Stimulated activated CD4-positive, alpha-beta T cell treated with anti-CD3 and anti-CD28 coated beads, Interleukin-2, amount 100 ng/mL, for 4 hours (primary cell): ENCODE results near the gene ALOX5.
"Not testable (repeated sequence)": the region's sequence is repeated elsewhere in the genome, so short reads cannot be mapped to it uniquely, and the experiment has no call there.

ENCODE experiments used
- DNase-seq: peaks from one replicate; pipeline ENCODE4 v3.0.0-alpha.2; 2020; ENCODE audit warnings: low read depth

Gene ALOX5

GRCh38 chr10:45407542-45407941, 33.5 kb downstream of the ALOX5 start:
- no peak for DNase-seq

GRCh38 chr10:45408421-45409319, 34.7 kb downstream of the ALOX5 start:
- DNase-seq, result no peak

- DNase-seq, result not testable (repeated sequence)
These were observed 35.3 kb downstream of the ALOX5 start for GRCh38 chr10:45409347-45409746.

- no peak for DNase-seq
These were observed 35.8 kb downstream of the ALOX5 start for GRCh38 chr10:45409782-45410181.

GRCh38 chr10:45410489-45410806, 36.4 kb downstream of the ALOX5 start:
- DNase-seq, result no peak

GRCh38 chr10:45410807-45411606, 37.0 kb downstream of the ALOX5 start:
- DNase-seq, result no peak

- DNase-seq, result no peak
These were observed 37.6 kb downstream of the ALOX5 start for GRCh38 chr10:45411607-45411940.

GRCh38 chr10:45415062-45415461, 41.0 kb downstream of the ALOX5 start:
- DNase-seq, result not testable (repeated sequence)

GRCh38 chr10:45416603-45417002, 42.6 kb downstream of the ALOX5 start:
- DNase-seq, result no peak

- no peak for DNase-seq
These were observed 43.7 kb downstream of the ALOX5 start for GRCh38 chr10:45417746-45418145.

GRCh38 chr10:45418417-45418848, 44.4 kb downstream of the ALOX5 start:
- DNase-seq, result no peak

GRCh38 chr10:45418849-45419675, 45.0 kb downstream of the ALOX5 start:
- peak; percentile 29 for DNase-seq

- DNase-seq, result no peak
These were observed 45.6 kb downstream of the ALOX5 start for GRCh38 chr10:45419676-45420025.

- DNase-seq, result peak; percentile 42
These were observed 46.6 kb downstream of the ALOX5 start for GRCh38 chr10:45420453-45421192.

- DNase-seq, result no peak
These were observed 47.4 kb downstream of the ALOX5 start for GRCh38 chr10:45421221-45422097.

GRCh38 chr10:45422207-45422865, 48.3 kb downstream of the ALOX5 start:
- DNase-seq, result no peak

- DNase-seq, result no peak
These were observed 49.0 kb downstream of the ALOX5 start for GRCh38 chr10:45422866-45423659.

- DNase-seq, result no peak
These were observed 50.0 kb downstream of the ALOX5 start for GRCh38 chr10:45423976-45424499.
